H1 (cell line): Measurements from ENCODE around the gene OPA3. TPM values are rescaled to one million over a fixed set of nuclear protein-coding genes. Genes with fewer than 3 reads are reported as not detected.

ENCODE experiments used
- CTCF ChIA-PET: fragments of 300-600 bp; sonication (Branson Sonifier 250); formaldehyde crosslinking; loops from one replicate; lab custom pipeline; 2021; ENCODE audit not compliant: partially characterized antibody; lab: Charles Lee
- POLR2A ChIA-PET: fragments of 300-600 bp; sonication (Branson Sonifier 250); formaldehyde crosslinking; loops from one replicate; lab custom pipeline; 2021; ENCODE audit warnings: inconsistent platforms; ENCODE audit not compliant: partially characterized antibody; lab: Charles Lee
- DNase-seq, 2 experiments: peaks; one replicate each; pipeline versions ENCODE4 v3.0.0 to v3.0.0-alpha.2; 2010 to 2022; ENCODE audit warnings: low spot score in 2 of 2, low read depth in 1 of 2, mixed read lengths in 1 of 2
- FAIRE-seq: peaks from 2 replicates; lab custom pipeline; 2011; peaks lifted over from hg19 to GRCh38; lab: Jason Lieb, UNC
- H2AFZ ChIP-seq: 2 replicates; pipeline ENCODE4 v1.8.1; 2012; ENCODE audit warnings: low read length, inconsistent platforms
- H2AK5ac ChIP-seq: 2 replicates; pipeline ENCODE4 v1.6.1; 2013; ENCODE audit warnings: low read depth, low read length
- H2BK120ac ChIP-seq: replicated peaks from 2 replicates; pipeline ENCODE3; 2013; ENCODE audit warnings: low read depth, low read length, inconsistent platforms
- H2BK12ac ChIP-seq: 2 replicates; pipeline ENCODE4 v1.6.1; 2013; ENCODE audit warnings: low read depth, low read length
- H2BK15ac ChIP-seq: 2 replicates; pipeline ENCODE4 v1.6.1; 2013; ENCODE audit warnings: low read length
- H2BK20ac ChIP-seq: 2 replicates; pipeline ENCODE4 v1.6.1; 2013; ENCODE audit warnings: low read length
- H2BK5ac ChIP-seq: 2 replicates; pipeline ENCODE4 v1.6.1; 2013; ENCODE audit warnings: low read depth, low read length
- H3K14ac ChIP-seq: 2 replicates; pipeline ENCODE4 v1.6.1; 2013; ENCODE audit warnings: inconsistent platforms; ENCODE audit not compliant: insufficient read length
- H3K18ac ChIP-seq: 2 replicates; pipeline ENCODE4 v1.6.1; 2013; ENCODE audit warnings: low read length; ENCODE audit errors: extremely low read depth
- H3K23ac ChIP-seq: 2 replicates; pipeline ENCODE4 v1.6.1; 2013; ENCODE audit warnings: inconsistent platforms; ENCODE audit not compliant: insufficient read length
- H3K23me2 ChIP-seq: 2 replicates; pipeline ENCODE4 v1.6.1; 2013; ENCODE audit warnings: low read depth, low read length
- H3K27ac ChIP-seq: 2 replicates; pipeline ENCODE4 v1.6.1; 2011; ENCODE audit warnings: low read depth, low read length, inconsistent platforms
- H3K27me3 ChIP-seq, 4 experiments: replicated peaks in 1 of 4; 1 replicate in 1 of 4; 2 replicates in 3 of 4; pipeline versions ENCODE4 v1.6.1 to v1.8.1; 2011 to 2013; ENCODE audit warnings: low read length in 3 of 4, mild to moderate bottlenecking in 3 of 4, inconsistent platforms in 2 of 4, mixed read lengths in 2 of 4, moderate library complexity in 1 of 4; ENCODE audit not compliant: control insufficient read depth in 3 of 4, insufficient read depth in 3 of 4; ENCODE audit errors: extremely low read depth in 1 of 4
- H3K36me3 ChIP-seq, 4 experiments: 2 replicates each; pipeline versions ENCODE4 v1.6.1 to v1.8.1; 2011 to 2013; ENCODE audit warnings: mild to moderate bottlenecking in 4 of 4, low read length in 3 of 4, moderate library complexity in 2 of 4, control low read depth in 1 of 4, inconsistent platforms in 1 of 4; ENCODE audit not compliant: insufficient read depth in 4 of 4, control insufficient read depth in 2 of 4
- H3K4ac ChIP-seq: replicated peaks from 2 replicates; pipeline ENCODE3; 2013; ENCODE audit warnings: low read length, low read depth, mixed read lengths, inconsistent platforms; ENCODE audit not compliant: insufficient read length
- H3K4me1 ChIP-seq, 4 experiments: replicated peaks in 1 of 4; 1 replicate in 1 of 4; 2 replicates in 3 of 4; pipeline versions ENCODE4 v1.6.1 to v1.8.1; 2011 to 2013; ENCODE audit warnings: low read length in 3 of 4, inconsistent platforms in 2 of 4, mixed read lengths in 1 of 4; ENCODE audit not compliant: insufficient read depth in 4 of 4, control insufficient read depth in 3 of 4
- H3K4me2 ChIP-seq, 2 experiments: 2 replicates each; pipeline versions ENCODE4 v1.6.1 to v1.8.1; 2011 to 2013; ENCODE audit warnings: low read depth in 2 of 2, low read length in 2 of 2, control low read depth in 1 of 2, inconsistent platforms in 1 of 2, mild to moderate bottlenecking in 1 of 2; ENCODE audit not compliant: insufficient read depth in 1 of 2
- H3K4me3 ChIP-seq, 4 experiments: fragments of 200-600, 300-600 bp in 1 of 4; sonication (generic), shearing (Covaris generic), sonication (Bioruptor Twin) in 1 of 4; 2 replicates each; pipeline versions ENCODE4 v1.5.1 to v1.8.1; 2011 to 2016; ENCODE audit warnings: low read length in 4 of 4, low read depth in 3 of 4, control low read depth in 2 of 4, inconsistent platforms in 2 of 4, mild to moderate bottlenecking in 2 of 4, mixed read lengths in 1 of 4, moderate library complexity in 1 of 4; ENCODE audit not compliant: insufficient read depth in 2 of 4; ENCODE audit errors: extremely low read depth in 1 of 4
- H3K56ac ChIP-seq: replicated peaks from 2 replicates; pipeline ENCODE3; 2013; ENCODE audit warnings: low read depth, mild to moderate bottlenecking, mixed read lengths, low read length, inconsistent platforms; ENCODE audit not compliant: insufficient read length
- H3K79me1 ChIP-seq: 2 replicates; pipeline ENCODE4 v1.6.1; 2013; ENCODE audit warnings: low read depth, low read length, control low read depth
- H3K79me2 ChIP-seq, 2 experiments: 2 replicates each; pipeline versions ENCODE4 v1.6.1 to v1.8.1; 2012 to 2013; ENCODE audit warnings: low read length in 2 of 2, mild to moderate bottlenecking in 2 of 2, inconsistent platforms in 1 of 2; ENCODE audit not compliant: insufficient read depth in 2 of 2, control insufficient read depth in 1 of 2
- H3K9ac ChIP-seq, 4 experiments: replicated peaks in 1 of 4; 1 replicate in 1 of 4; 2 replicates in 3 of 4; pipeline versions ENCODE4 v1.6.1 to v1.8.1; 2011 to 2013; ENCODE audit warnings: low read depth in 3 of 4, low read length in 3 of 4, control low read depth in 2 of 4, mild to moderate bottlenecking in 2 of 4, moderate library complexity in 2 of 4, inconsistent platforms in 1 of 4; ENCODE audit errors: extremely low read depth in 1 of 4
- H3K9me3 ChIP-seq, 2 experiments: 2 replicates each; pipeline versions ENCODE4 v1.6.1 to v1.8.1; 2012 to 2013; ENCODE audit warnings: mild to moderate bottlenecking in 2 of 2, moderate library complexity in 2 of 2, control low read depth in 1 of 2, inconsistent platforms in 1 of 2, low read depth in 1 of 2, low read length in 1 of 2, mixed read lengths in 1 of 2; ENCODE audit not compliant: insufficient read depth in 2 of 2
- H4K20me1 ChIP-seq, 2 experiments: replicated peaks in 1 of 2; 2 replicates each; pipeline versions ENCODE3 to v1.8.1; 2011 to 2013; ENCODE audit warnings: inconsistent platforms in 2 of 2, low read length in 2 of 2, mild to moderate bottlenecking in 1 of 2; ENCODE audit not compliant: insufficient read depth in 2 of 2, control insufficient read depth in 1 of 2
- H4K5ac ChIP-seq: 2 replicates; pipeline ENCODE4 v1.6.1; 2013; ENCODE audit warnings: low read length, low read depth, mixed read lengths, inconsistent platforms; ENCODE audit not compliant: insufficient read length
- H4K8ac ChIP-seq: 2 replicates; pipeline ENCODE4 v1.8.0; 2013; ENCODE audit warnings: mild to moderate bottlenecking, moderate library complexity, low read length, inconsistent platforms; ENCODE audit not compliant: insufficient read depth; ENCODE audit errors: extremely low read depth
- H4K91ac ChIP-seq: replicated peaks from 2 replicates; pipeline ENCODE3; 2013; ENCODE audit warnings: low read length, mixed read lengths, inconsistent platforms; ENCODE audit not compliant: insufficient read length
- BRCA1 ChIP-seq: IDR thresholded peaks from 2 replicates; pipeline ENCODE4 v1.6.1; 2012; ENCODE audit warnings: low read depth, low read length, improper control_type of control experiment
- CHD1 ChIP-seq: IDR thresholded peaks from 2 replicates; pipeline ENCODE4 v1.6.1; 2012; ENCODE audit warnings: low read depth, low read length, improper control_type of control experiment
- EZH2 ChIP-seq: fragments of 200-600 bp; sonication (generic); IDR thresholded peaks from 2 replicates; pipeline ENCODE4 v1.7.1; 2012; ENCODE audit warnings: low read depth, mild to moderate bottlenecking, moderate library complexity, low read length, inconsistent platforms; ENCODE audit not compliant: severe bottlenecking
- NRF1 ChIP-seq: IDR thresholded peaks from 2 replicates; pipeline ENCODE4 v1.6.1; 2011; ENCODE audit warnings: mild to moderate bottlenecking, low read depth, low read length, improper control_type of control experiment
- POU5F1 ChIP-seq: IDR thresholded peaks from 2 replicates; pipeline ENCODE4 v1.6.1; 2011; ENCODE audit warnings: low read depth, mild to moderate bottlenecking, low read length, moderate library complexity
- RNF2 ChIP-seq: fragments of 200-900, 300-1000 bp; sonication (generic); IDR thresholded peaks from 2 replicates; pipeline ENCODE4 v1.7.1; 2016; ENCODE audit warnings: borderline replicate concordance, low read depth, mild to moderate bottlenecking, antibody characterized with exemption, low read length; ENCODE audit not compliant: poor library complexity, severe bottlenecking; ENCODE audit errors: missing control alignments
- SAP30 ChIP-seq: fragments of 300-600 bp; sonication (generic); IDR thresholded peaks from 2 replicates; pipeline ENCODE4 v1.7.1; 2012; ENCODE audit warnings: low read length, moderate library complexity, mild to moderate bottlenecking, inconsistent platforms; ENCODE audit not compliant: insufficient read depth, insufficient replicate concordance
- SP1 ChIP-seq: IDR thresholded peaks from 2 replicates; pipeline ENCODE4 v1.6.1; 2011; ENCODE audit warnings: low read depth, low read length
- SUZ12 ChIP-seq: fragments of 200-600 bp; sonication (generic); IDR thresholded peaks from 2 replicates; pipeline ENCODE4 v1.6.1; 2012; ENCODE audit warnings: mild to moderate bottlenecking, inconsistent platforms, low read length, moderate library complexity, mixed read lengths
- WGBS, 2 experiments: shearing (Covaris generic) in 1 of 2; methylation state at CpG; one replicate each; pipeline versions ENCODE4 v1.1.6 to v1.1.7; 2013 to 2015; ENCODE audit warnings: low lambda C conversion rate in 2 of 2, mixed read lengths in 2 of 2, inconsistent platforms in 1 of 2, low coverage in 1 of 2, missing lambda C conversion rate in 1 of 2; ENCODE audit not compliant: insufficient replicate concordance in 2 of 2, insufficient coverage in 1 of 2, insufficient read length in 1 of 2; ENCODE audit errors: extremely low coverage in 1 of 2, missing lambda C conversion rate in 1 of 2; 5-methylcytosine and 5-hydroxymethylcytosine counted together
- polyA plus RNA-seq, 7 experiments: library from polyadenylated mRNA; depleted of rRNA in 3 of 7; stranded (reverse) in 5 of 7; unstranded in 2 of 7; fragments of >200 nt in 5 of 7; fragments of 200-250 nt in 2 of 7; gene quantifications; 1 replicate in 5 of 7; 2 replicates in 1 of 7; 4 replicates in 1 of 7; pipeline versions ENCODE4 v1.2.1 to v1.2.3, GENCODE V29; 2011 to 2013; ENCODE audit warnings: missing spikeins in 2 of 7, mixed read lengths in 2 of 7
- total RNA-seq: library from RNA; stranded (reverse); fragmentation: NEBNext Ultra II Directional; extraction: Animal tissue kit (Norgen Biotek cat#: 25700); gene quantifications from 2 replicates; pipeline ENCODE4 v1.2.1, GENCODE V29; 2021
- TF ChIP-seq, protein P1 (sequence below): IDR thresholded peaks from 2 replicates; pipeline ENCODE4 v1.6.1; 2012; ENCODE audit warnings: inconsistent platforms
- TF ChIP-seq, protein P2 (sequence below): IDR thresholded peaks from 2 replicates; pipeline ENCODE4 v1.6.1; 2011; ENCODE audit warnings: low read length, improper control_type of control experiment

The OPA3 gene
- total and polyA plus RNA-seq, 2 of the 8 experiments (the other 6 are each of a cell fraction or from before 2014, with no cell fraction given): 12.5 to 14.5 TPM

- Histone ChIP-seq H3K23me2 (peaks cover 21% of the 10 kb centered on the region; the same call in 1 of the 2 replicates), H3K9me3 (no peaks in the 10 kb centered on the region), H4K5ac (no peak overlapping the region), H3K23ac (no peak overlapping the region), H4K8ac (no peak overlapping the region), H3K14ac (no peak overlapping the region), H2AFZ (no peak overlapping the region), H3K18ac (no peak overlapping the region), H2BK120ac (no peak overlapping the region), H3K4me1 (peaks cover 13 to 21% (median 17%) of the 10 kb centered on the region in 4 experiments), H3K79me2 (no peaks in the 10 kb centered on the region), H3K4me2 (peak overlapping the region in 1 of 2 experiments; percentile 59; a peak in 1 of 4 replicates), H3K79me1 (no peaks in the 10 kb centered on the region), H3K27ac (no peak overlapping the region), H3K56ac (no peak overlapping the region), H3K27me3 (peaks cover 0 to 7% (median 3%) of the 10 kb centered on the region in 4 experiments; a peak in 3 of 7 replicates), H3K9ac (no peak overlapping the region), H3K4ac (no peak overlapping the region), H3K4me3 (no peak overlapping the region), H2BK12ac (no peak overlapping the region; the same call in 1 of the 2 replicates), H3K36me3 (no peaks in the 10 kb centered on the region), H4K20me1 (peaks cover 0 to 2% of the 10 kb centered on the region in 2 experiments), H2BK15ac (no peak overlapping the region), H2AK5ac (no peak overlapping the region), H2BK20ac (no peak overlapping the region), H2BK5ac (0 out of 2 replicates have a peak overlapping the region, but pooled peaks have one; percentile 39), H4K91ac (no peak overlapping the region)
- POLR2A ChIA-PET: interaction anchor here (1.4 kb wide), 1 partner anchor 19 kb away, joined by 4 read pairs; no protein-coding TSS in a partner anchor
- CTCF ChIA-PET: interaction anchor here (1.0 to 1.4 kb wide), 5 partner anchors 9 to 62 kb away, joined by 3 to 8 read pairs (median 4); no protein-coding TSS in a partner anchor
- WGBS, 2 experiments: 85% methylated on average over 3 of the region's 5 CpGs; no CpG with 5 or more reads in 1 of the 2 experiments
- no peak for DNase-seq
- FAIRE-seq: no peak
- TF ChIP-seq, protein P1, sequence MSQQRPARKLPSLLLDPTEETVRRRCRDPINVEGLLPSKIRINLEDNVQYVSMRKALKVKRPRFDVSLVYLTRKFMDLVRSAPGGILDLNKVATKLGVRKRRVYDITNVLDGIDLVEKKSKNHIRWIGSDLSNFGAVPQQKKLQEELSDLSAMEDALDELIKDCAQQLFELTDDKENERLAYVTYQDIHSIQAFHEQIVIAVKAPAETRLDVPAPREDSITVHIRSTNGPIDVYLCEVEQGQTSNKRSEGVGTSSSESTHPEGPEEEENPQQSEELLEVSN: no peak
- TF ChIP-seq SUZ12: no peak
- TF ChIP-seq SP1: no peak
- TF ChIP-seq RNF2: no peak
- TF ChIP-seq EZH2: no peak
- no peak for TF ChIP-seq POU5F1
- TF ChIP-seq SAP30: no peak
- TF ChIP-seq, protein P2, sequence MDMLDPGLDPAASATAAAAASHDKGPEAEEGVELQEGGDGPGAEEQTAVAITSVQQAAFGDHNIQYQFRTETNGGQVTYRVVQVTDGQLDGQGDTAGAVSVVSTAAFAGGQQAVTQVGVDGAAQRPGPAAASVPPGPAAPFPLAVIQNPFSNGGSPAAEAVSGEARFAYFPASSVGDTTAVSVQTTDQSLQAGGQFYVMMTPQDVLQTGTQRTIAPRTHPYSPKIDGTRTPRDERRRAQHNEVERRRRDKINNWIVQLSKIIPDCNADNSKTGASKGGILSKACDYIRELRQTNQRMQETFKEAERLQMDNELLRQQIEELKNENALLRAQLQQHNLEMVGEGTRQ: no peak
- no peak for TF ChIP-seq BRCA1
- no peak for TF ChIP-seq NRF1
- no peak for TF ChIP-seq CHD1
Observed at GRCh38 chr19:45502111-45502510, 82.5 kb downstream of the OPA3 start.
